NAMALWA (cell line): ENCODE measurements around the gene FNTB.
"Not testable (repeated sequence)": the region's sequence is repeated elsewhere in the genome, so short reads cannot be mapped to it uniquely, and the experiment has no call there.

ENCODE experiments used
- DNase-seq: peaks from one replicate; pipeline ENCODE4 v3.0.0-alpha.2; 2015; ENCODE audit warnings: low spot score

The FNTB gene

DNA sequence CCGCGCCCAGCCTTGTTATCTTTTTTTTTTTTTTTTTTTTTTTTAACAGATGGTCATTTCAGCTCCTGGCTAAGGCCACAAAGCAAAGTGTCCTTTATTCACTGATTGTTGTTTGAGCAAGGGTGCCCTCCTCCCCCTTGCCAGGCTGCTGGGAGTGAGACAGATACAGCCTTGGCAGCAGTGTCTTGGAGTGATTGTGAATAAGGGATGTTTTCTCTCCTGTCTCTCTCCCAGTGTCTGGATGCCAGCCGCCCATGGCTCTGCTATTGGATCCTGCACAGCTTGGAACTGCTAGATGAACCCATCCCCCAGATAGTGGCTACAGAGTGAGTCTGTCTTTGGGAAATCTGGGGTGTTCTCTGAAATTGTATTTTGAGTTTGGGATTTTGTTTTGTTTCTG, 28.7 kb downstream of the FNTB start:
- no peak for DNase-seq

DNA sequence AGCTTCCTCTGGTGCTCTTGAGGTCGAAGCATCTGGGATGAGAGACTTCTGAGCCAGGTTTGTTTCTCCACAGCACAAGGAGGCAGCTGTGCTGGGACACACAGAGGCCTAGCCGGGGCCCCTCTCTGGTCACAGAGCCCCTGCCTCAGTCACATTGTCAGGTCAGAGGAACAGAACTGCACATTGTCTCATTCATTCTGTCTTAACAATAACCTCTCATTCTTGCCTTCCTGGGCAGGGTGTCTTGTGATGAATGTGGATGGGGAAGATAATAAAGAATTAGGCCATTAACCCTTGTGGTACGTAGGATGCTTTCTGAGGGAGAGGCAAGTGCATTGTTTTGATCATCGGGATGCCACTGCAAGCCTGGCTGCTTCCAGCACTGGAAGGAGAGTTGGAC, 29.8 kb downstream of the FNTB start:
- no peak for DNase-seq

DNA sequence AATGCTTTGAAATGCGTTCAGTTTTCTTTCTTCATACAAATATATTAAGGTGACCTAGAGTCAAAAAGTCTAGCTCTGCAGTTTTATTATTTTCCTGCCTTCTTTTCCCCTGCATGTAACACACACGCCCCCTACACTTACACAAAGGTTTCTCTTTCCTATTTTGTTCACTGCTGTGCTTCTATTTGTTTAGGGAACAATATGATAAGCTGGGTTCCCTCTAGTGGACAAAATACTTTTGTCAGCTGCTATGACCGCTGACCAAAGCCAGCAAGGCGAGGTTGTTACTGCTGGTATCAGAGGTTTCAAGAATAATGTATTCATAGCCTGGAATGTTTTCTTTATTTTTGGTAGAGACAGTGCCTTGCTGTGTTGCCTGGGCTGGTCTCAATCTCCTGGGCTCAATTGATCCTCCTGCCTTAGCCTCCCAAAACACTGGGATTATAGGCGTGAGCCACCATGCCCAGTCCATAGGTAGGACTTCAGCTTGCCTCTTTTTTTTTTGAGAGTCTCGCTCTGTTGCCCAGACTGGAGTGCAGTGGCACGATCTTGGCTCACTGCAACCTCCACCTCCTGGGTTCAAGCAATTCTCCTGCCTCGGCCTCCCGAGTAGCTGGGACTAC, 33.4 kb downstream of the FNTB start:
- peak; percentile 37 for DNase-seq

GRCh38 chr14:65024957-65025356, 38.3 kb downstream of the FNTB start:
- no peak for DNase-seq

DNA sequence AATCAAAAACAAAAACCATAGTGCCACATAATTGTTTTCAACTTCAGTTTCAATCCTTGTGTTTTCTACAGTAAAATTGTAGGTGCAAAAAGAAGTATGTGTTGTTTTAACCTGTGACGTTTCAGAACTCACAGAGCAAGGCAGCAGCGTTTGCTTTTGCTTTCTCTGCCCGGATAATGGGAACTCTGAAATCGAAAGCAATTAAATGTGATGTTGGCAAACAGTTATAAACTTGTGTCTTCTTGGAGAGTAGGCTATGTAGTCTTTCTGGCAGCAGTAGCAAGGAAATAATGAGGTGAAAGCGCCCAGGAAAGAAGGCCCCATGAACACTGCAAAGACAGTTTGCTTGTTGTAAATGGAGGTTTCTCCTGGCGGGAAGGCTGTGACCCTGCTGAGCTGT, 39.1 kb downstream of the FNTB start:
- DNase-seq = no peak

DNA sequence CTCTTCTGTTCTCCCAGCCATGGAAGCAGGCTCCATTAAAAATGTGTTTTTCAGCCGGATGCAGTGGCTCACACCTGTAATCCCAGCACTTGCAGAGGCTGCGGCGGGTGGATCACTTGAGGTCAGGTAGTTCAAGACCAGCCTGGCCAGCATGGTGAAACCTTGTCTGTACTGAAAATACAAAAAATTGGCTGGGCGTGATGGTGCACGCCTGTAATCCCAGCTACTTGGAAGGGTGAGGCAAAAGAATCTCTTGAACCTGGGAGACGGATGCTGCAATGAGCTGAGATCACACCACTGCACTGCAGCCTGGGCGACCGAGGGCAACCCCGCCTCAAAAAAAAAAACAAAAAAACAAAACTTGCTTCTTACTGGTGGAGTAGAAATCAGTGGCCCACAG, 39.8 kb downstream of the FNTB start:
- DNase-seq = no peak

- no peak for DNase-seq
Observed at GRCh38 chr14:65027127-65027799, 40.6 kb downstream of the FNTB start.

DNA sequence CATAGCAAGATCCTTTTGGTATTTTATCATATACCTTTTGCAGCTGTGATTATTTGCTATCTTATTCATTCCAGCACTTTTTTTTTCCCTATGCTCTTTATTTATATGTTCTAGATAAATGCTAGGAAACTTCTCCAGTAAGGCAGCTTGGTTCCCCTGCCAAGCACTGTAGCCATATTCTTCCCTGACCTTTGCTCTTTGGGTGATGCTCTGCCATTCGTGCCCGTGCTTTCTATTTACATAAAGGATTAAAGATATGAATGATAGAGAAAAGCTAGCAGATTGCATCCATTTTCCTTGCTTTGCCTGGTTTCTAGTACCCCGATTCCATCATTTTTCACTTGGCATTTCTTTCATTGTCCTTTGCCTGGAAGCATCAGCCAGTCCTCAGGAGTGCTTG, 42.2 kb downstream of the FNTB start:
- DNase-seq = no peak

GRCh38 chr14:65031321-65031720, 44.6 kb downstream of the FNTB start:
- not testable (repeated sequence) for DNase-seq

DNA sequence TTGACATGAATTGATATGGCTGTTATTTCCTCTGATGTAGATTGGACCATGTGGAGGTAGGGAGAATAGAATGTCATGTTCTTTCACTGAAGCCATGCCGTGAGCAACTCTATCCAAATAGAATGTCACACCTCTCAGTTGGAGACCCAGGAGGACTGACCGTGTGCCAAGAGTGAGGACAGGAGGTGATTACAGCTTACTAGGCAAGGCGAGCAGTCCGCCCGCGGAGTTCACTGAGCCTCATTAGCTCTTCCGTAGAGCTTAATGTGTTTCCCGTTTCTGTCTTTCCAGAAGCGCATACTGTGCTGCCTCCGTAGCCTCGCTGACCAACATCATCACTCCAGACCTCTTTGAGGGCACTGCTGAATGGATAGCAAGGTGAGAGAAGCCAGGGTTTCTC, 45.6 kb downstream of the FNTB start:
- no peak for DNase-seq

DNA sequence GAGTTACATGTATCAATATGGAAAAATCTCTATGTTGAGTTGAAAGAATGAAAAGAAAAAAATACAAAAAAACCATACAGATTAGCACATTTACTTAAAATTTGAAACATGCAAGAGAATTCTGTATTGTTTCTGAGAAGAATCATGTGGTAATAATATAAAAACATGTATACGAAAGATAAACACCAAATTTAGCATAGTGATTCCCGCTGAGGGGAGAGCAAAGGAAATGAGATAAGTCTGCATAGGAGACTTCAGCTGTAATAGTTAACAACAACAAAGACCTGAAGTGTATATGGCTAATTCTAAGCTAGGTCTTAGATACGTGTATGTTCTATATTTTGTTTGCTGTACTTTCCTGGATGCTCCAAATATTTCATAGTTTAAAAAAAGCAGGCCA, 46.5 kb downstream of the FNTB start:
- DNase-seq = no peak

- no peak for DNase-seq
Observed at GRCh38 chr14:65034021-65034420, 47.3 kb downstream of the FNTB start.

DNA sequence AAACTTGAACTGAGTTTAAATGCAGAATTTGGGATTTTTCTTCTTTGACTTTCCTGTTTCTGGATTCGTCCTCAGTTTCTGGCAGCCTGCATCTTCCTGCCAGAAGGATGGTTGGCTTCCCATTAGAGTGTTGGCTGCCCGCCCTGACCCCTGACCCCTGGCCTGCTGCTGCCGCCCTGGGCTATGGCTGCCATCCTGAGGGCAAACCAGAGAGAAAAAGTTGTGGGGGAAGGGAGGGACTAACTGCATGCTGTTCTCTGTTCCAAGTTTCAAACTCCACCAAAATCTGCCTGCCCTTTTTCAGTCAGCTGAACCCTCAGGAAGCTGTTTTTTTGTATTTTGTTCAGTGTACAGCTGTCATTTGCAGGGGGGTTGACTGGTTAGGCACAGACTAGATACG, 48.4 kb downstream of the FNTB start:
- DNase-seq = no peak

DNA sequence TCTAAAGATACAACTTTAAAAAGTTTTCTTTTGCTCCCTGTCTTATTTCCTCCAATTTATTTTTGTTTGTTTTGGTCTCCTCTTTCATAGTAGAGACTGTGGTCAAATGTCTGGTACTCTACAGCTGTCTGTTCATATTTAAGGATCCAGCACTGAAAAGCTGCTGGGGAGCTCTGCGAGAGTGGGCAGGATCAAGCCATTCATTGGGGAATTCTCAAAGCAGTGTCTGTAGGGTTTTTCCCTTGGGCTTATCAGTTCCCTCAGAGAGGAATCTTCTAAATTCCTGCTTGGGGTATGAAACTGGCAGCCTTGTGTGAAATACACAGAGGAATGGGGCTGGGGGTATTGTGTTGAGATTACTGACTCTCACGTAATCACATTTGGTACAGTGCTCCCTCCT, 52.3 kb downstream of the FNTB start:
- no peak for DNase-seq

DNA sequence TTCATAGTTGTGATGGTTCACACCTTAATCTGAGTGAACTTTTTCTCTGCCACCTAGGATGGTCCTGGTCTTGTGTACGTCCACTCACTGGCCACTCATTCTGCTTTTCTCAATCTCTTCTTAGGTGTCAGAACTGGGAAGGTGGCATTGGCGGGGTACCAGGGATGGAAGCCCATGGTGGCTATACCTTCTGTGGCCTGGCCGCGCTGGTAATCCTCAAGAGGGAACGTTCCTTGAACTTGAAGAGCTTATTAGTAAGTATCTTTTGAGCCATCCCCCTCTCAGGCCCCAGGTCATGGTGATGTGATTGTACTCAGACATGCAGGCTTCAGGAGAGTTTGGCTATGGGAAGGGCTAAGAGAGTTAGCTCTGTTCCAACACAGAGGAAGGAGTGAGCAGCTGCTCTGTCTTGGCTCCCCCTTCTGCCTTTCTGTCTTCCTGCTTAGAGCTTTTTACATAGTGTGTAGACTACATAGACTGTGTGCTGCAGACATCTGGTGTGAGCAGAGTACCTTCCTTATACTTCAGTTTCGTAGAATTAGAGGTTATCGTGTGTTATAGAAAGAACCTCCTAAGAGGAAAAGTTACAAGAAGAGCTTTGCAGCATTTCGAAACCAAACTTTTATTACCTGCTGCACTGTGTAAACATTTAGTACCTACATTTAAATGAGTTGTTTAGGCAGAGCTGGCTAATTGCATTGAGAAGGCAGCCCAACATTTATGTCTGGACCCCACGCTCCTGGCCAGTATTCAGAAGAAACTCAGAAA, 54.2 kb downstream of the FNTB start:
- no peak for DNase-seq

- DNase-seq = no peak
Observed at GRCh38 chr14:65041434-65041915, 54.8 kb downstream of the FNTB start.

GRCh38 chr14:65042296-65042695, 55.6 kb downstream of the FNTB start:
- DNase-seq = no peak

- no peak for DNase-seq
Observed at GRCh38 chr14:65042731-65043372, 56.2 kb downstream of the FNTB start.

GRCh38 chr14:65043893-65044595, 57.3 kb downstream of the FNTB start:
- DNase-seq = no peak

- DNase-seq = no peak
Observed at GRCh38 chr14:65044596-65044959, 57.9 kb downstream of the FNTB start.

GRCh38 chr14:65045006-65045405, 58.3 kb downstream of the FNTB start:
- DNase-seq = no peak

DNA sequence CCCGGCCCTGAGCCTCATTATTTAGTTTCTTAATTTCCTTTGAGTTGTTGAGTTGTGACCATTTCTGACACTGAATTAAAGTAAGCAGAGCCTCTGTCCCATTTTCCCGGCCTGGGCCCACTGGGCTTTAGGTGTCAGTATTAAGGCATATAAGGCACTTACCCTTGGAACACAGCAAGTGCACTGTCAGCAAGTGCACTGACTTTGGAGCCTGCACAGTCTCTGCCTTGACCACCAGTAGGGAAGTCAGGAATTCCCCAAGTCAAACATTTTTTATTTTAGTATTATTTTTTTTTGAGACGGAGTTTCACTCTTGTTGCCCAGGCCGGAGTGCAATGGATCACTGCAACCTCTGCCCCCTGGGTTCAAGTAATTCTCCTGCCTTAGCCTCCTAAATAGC, 59.0 kb downstream of the FNTB start:
- no peak for DNase-seq
